ENCODE data around the gene MSL3.

- TF ChIP-seq SIN3A (IDR thresholded peaks at IDR 0.05; ENCODE audit: borderline replicate concordance, insufficient read depth, low read length), result no peak
- TF ChIP-seq TAF1 (IDR thresholded peaks at IDR 0.05; ENCODE audit: borderline replicate concordance, insufficient read depth, low read length), result no peak
- TF ChIP-seq POLR2AphosphoS5 (IDR thresholded peaks at IDR 0.05; ENCODE audit: low read depth, low read length), result no peak
Observed at GRCh38 chrX:11750046-11750445, 8.0 kb upstream of the MSL3 start.

Data from PFSK-1 (cell line).